Common myeloid progenitor, CD34-positive (primary cell): ENCODE data around the gene PTPN3.
"Not testable (repeated sequence)": the region's sequence is repeated elsewhere in the genome, so short reads cannot be mapped to it uniquely, and the experiment has no call there.

Experiments used
- CTCF ChIA-PET: fragments of 350-600 bp; sonication (Branson Sonifier 250); formaldehyde crosslinking; loops from one replicate; lab custom pipeline; 2021; ENCODE audit warnings: antibody characterized with exemption; lab: Charles Lee
- POLR2A ChIA-PET: fragments of 350-600 bp; sonication (Branson Sonifier 250); formaldehyde crosslinking; loops from one replicate; lab custom pipeline; 2021; ENCODE audit warnings: antibody characterized with exemption; lab: Charles Lee
- DNase-seq, 3 donors: peaks; one replicate each; pipeline versions ENCODE4 v3.0.0 to v3.0.0-alpha.2; 2013
- H3K27ac ChIP-seq, 2 experiments: 1 replicate in 1 of 2; 2 replicates in 1 of 2; pipeline ENCODE4 v1.7.0; 2013; ENCODE audit warnings: inconsistent platforms in 2 of 2, low read length in 2 of 2, mild to moderate bottlenecking in 2 of 2, low read depth in 1 of 2, moderate library complexity in 1 of 2; ENCODE audit not compliant: severe bottlenecking in 2 of 2, insufficient read depth in 1 of 2, poor library complexity in 1 of 2
- H3K27me3 ChIP-seq, 5 experiments: replicated peaks in 2 of 5; 1 replicate in 3 of 5; 2 replicates in 2 of 5; pipeline versions ENCODE4 v1.6.1 to v1.7.0; 2013; ENCODE audit warnings: low read length in 4 of 5, mild to moderate bottlenecking in 2 of 5, moderate library complexity in 2 of 5, inconsistent platforms in 1 of 5; ENCODE audit not compliant: insufficient read depth in 5 of 5, control insufficient read depth in 4 of 5
- H3K36me3 ChIP-seq, 4 experiments: 1 replicate in 2 of 4; 2 replicates in 2 of 4; pipeline versions ENCODE4 v1.6.1 to v1.7.0; 2013; ENCODE audit warnings: low read length in 3 of 4, control low read depth in 1 of 4, mild to moderate bottlenecking in 1 of 4; ENCODE audit not compliant: control insufficient read depth in 4 of 4, insufficient read depth in 4 of 4
- H3K4me1 ChIP-seq, 4 experiments: 1 replicate in 3 of 4; 2 replicates in 1 of 4; pipeline versions ENCODE4 v1.6.1 to v1.7.1; 2013; ENCODE audit warnings: low read length in 3 of 4, mild to moderate bottlenecking in 3 of 4, control low read depth in 1 of 4, inconsistent platforms in 1 of 4, moderate library complexity in 1 of 4; ENCODE audit not compliant: control insufficient read depth in 4 of 4, insufficient read depth in 4 of 4; ENCODE audit errors: control extremely low read depth in 1 of 4
- H3K4me3 ChIP-seq, 7 experiments: 1 replicate in 4 of 7; 2 replicates in 3 of 7; pipeline versions ENCODE4 v1.5.1 to v1.7.0; 2013; ENCODE audit warnings: mild to moderate bottlenecking in 7 of 7, low read length in 6 of 7, moderate library complexity in 6 of 7, inconsistent platforms in 2 of 7, low read depth in 2 of 7, control low read depth in 1 of 7; ENCODE audit not compliant: insufficient read depth in 4 of 7, control insufficient read depth in 1 of 7; ENCODE audit errors: extremely low read depth in 1 of 7
- H3K9me3 ChIP-seq, 5 experiments: 1 replicate in 4 of 5; 2 replicates in 1 of 5; pipeline versions ENCODE4 v1.6.1 to v1.7.1; 2013; ENCODE audit warnings: low read length in 4 of 5, mild to moderate bottlenecking in 2 of 5, inconsistent platforms in 1 of 5, low read depth in 1 of 5, moderate library complexity in 1 of 5; ENCODE audit not compliant: control insufficient read depth in 4 of 5, insufficient read depth in 2 of 5; ENCODE audit errors: control extremely low read depth in 1 of 5
- WGBS: methylation state at CpG from one replicate; pipeline ENCODE4 v1.1.5; 2013; ENCODE audit not compliant: insufficient coverage; 5-methylcytosine and 5-hydroxymethylcytosine counted together

PTPN3 gene

DNA sequence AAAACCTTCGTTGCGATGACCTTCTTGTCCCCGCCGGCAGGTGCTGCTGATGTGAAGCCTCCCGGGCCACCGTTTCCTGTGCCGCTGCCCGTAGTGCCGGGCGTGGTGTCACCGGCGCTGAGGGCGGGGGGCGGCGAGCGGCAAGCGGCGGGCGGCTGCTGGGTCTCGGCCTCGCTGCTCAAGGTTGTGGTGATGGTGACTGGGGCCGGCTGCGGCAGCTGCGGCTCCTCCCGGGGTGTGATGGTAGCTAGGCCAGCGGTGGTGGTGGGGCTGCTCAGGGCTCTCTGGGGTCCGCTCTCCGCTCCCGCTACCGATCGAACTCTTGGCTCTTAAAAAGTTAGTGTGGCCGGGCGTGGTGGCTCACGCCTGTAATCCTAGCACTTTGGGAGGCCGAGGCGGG lies 36.0 kb upstream of the PTPN3 start:
- H3K27ac ChIP-seq: no peak overlapping the region
- no peaks in the 10 kb centered on the region for H3K4me1 ChIP-seq
- H3K4me3 ChIP-seq: no peak overlapping the region
- ChIA-PET POLR2A (no interaction called here), CTCF (no interaction called here)
- H3K27me3 ChIP-seq: peaks cover 0 to 53% (median 16%) of the 10 kb centered on the region in 5 experiments
- WGBS: 88% methylated on average over 24 of the region's 36 CpGs
- H3K36me3 ChIP-seq: no peaks in the 10 kb centered on the region
- no peak for DNase-seq
- H3K9me3 ChIP-seq: peaks cover 0 to 4% (median 0%) of the 10 kb centered on the region in 5 experiments

DNA sequence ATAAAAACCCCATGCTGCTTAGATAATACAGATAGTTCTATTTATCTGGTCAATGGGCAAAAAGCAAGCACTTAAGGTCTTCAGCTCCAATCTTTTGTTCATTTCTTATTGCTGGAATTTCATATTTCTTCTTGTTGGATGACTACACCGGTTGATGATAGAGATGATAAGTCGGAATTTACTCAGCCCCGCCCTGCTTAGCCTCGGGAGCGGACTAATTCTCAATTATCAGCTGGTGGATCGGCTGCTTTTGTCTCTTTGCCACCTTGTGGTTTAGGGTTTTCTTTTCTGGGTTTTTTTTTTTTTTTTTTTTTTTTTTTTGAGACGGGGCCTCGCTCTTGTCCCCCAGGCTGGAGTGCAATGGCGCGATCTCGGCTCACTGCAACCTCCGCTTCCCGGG lies 34.5 kb upstream of the PTPN3 start:
- H3K27ac ChIP-seq, POLR2A ChIA-PET, CTCF ChIA-PET: not testable (repeated sequence)

DNA sequence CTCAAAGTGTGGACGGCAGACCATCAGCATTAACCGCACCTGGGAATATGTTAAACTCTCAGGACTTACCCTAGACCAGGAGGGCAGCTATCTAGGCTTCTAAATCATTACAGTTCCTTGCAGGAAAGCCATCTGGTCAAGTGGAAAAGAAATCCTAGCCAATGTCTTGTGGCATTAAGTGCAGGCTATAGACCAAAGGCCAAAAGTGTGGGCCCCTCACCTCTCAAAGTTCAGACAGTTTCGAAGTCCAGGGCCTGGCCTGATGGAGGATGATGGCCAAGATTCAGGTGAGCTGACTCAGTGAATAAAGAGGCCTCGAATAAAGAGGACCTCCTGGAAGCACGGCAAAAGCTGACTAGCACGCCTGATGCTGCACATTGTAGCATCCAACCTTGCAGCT lies 24.0 kb upstream of the PTPN3 start:
- ChIA-PET POLR2A (no interaction called here), CTCF (no interaction called here)
- peaks cover 0 to 77% (median 11%) of the 10 kb centered on the region in 5 experiments for H3K27me3 ChIP-seq
- no peak overlapping the region for H3K27ac ChIP-seq
- no peaks in the 10 kb centered on the region for H3K9me3 ChIP-seq
- H3K36me3 ChIP-seq: no peaks in the 10 kb centered on the region
- DNase-seq: no peak
- H3K4me1 ChIP-seq: no peaks in the 10 kb centered on the region
- no peak overlapping the region for H3K4me3 ChIP-seq
- 92% methylated on average over 3 of the region's 6 CpGs for WGBS

More for the DNA sequence above, 34.5 kb upstream of the PTPN3 start:
- DNase-seq, H3K36me3 ChIP-seq, H3K4me3 ChIP-seq, H3K4me1 ChIP-seq, H3K9me3 ChIP-seq: not testable (repeated sequence)
- WGBS: no CpG with 5 or more reads among the region's 13 CpGs
- H3K27me3 ChIP-seq: peaks cover 0 to 57% (median 21%) of the 10 kb centered on the region in 5 experiments

DNA sequence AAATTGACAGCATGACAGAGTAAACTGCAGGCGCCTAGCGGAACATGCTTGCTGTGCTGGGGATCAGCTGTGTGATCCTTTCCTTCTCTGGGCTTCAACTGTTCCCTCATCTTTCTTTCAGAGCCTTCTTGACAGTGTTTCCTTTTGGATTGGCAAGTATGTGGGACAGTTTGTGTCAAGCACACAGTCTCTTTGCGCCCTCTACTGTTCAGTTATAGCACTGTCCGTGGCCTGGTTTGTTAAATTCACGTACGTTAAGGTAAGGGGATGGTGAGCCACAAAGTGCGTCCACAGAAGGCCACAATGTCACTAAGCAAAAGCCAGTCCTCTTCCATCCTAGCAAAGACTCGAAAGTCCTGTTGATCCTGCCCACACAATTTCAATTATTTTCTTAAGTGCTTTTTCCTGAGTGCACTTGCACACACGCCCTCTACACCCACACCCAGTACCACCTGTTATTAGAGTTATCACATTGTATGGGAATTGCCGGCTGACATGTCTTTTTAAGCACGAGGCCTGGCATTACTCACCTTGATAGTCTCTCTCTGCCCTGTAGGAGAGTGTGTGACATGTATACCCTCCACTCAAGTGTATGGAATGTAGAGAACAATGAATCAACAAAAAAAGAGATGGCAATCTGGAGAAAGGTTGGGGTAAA lies 22.5 kb upstream of the PTPN3 start:
- CTCF ChIA-PET: interaction anchor here (0.8 to 1.2 kb wide), 2 partner anchors 80 to 100 kb away, joined by 3 read pairs; no protein-coding TSS in a partner anchor
- peaks cover 0 to 84% (median 20%) of the 10 kb centered on the region in 5 experiments for H3K27me3 ChIP-seq

DNA sequence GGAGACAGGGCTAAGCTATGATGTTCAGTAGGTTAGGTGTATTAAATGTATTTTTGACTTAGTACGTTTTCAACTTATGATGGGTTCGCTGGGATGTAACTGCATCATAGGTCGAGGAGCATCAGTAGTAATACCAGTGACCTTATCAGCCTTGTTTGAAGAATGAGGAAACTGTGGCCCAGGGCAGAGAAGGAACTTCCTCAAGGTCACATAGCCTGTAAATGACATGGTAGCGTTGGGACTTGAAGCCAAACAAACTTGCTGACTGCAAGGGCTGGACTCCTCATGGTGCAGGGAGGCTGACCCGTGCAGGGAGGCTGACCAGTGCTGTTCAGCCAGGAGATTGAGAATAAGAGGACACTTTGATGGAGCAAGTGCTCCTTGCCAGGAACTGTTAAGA lies 21.3 kb upstream of the PTPN3 start:
- Histone ChIP-seq H3K36me3 (no peaks in the 10 kb centered on the region), H3K4me3 (no peak overlapping the region), H3K4me1 (no peaks in the 10 kb centered on the region), H3K27me3 (peaks cover 2 to 84% (median 26%) of the 10 kb centered on the region in 5 experiments), H3K27ac (no peak overlapping the region), H3K9me3 (no peaks in the 10 kb centered on the region)
- POLR2A ChIA-PET: no interaction called here
- CTCF ChIA-PET: interaction anchor here (1.2 kb wide), 1 partner anchor 102 kb away, joined by 3 read pairs; no protein-coding TSS in a partner anchor
- WGBS: 48% methylated on average over 5 of the region's 5 CpGs
- DNase-seq: peak in 2 of 3 donors; percentile 38 to 43

More for the DNA sequence above, 22.5 kb upstream of the PTPN3 start:
- no peaks in the 10 kb centered on the region for H3K36me3 ChIP-seq
- POLR2A ChIA-PET: interaction anchor here (0.7 kb wide), 1 partner anchor 75 kb away, joined by 3 read pairs; no protein-coding TSS in a partner anchor
- no peak overlapping the region for H3K4me3 ChIP-seq
- no peaks in the 10 kb centered on the region for H3K9me3 ChIP-seq
- H3K27ac ChIP-seq: no peak overlapping the region
- 22% methylated on average over 8 of the region's 11 CpGs for WGBS
- peak; percentile 47 to 73 (median 65) for DNase-seq
- no peaks in the 10 kb centered on the region for H3K4me1 ChIP-seq

DNA sequence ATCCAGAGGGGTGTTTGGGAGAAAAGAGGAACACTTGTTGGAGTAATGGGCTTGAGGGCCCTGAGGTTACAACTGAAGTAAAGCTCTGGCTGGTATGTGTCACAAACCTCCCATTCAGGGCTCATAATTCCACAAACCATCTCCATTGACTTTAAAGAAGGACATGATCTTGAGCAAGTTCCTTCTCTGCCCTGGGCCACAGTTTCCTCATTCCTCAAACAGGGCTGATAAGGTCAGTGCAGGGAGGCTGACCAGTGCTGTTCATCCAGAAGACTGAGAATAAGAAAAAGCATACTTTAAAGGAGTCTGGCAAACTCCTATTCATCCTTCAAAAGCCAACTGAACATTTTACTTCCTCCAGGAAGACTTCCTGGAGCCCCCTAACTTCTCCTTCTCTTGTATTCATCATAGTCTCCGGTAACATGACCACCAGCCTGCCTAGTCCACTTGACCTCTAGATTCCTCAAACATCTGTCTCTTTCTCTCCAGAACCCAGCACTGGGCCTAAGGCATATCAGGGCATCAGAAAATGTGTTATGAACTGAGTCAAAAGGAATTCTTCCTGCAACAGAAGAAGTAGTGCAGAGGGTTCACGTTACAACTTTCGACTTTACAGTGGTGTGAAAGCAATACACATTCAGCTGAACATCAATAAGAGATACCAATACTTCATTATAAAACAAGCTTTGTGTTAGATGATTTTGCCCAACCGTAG lies 20.7 kb upstream of the PTPN3 start:
- H3K4me1 ChIP-seq: no peaks in the 10 kb centered on the region
- H3K27me3 ChIP-seq: peaks cover 2 to 83% (median 28%) of the 10 kb centered on the region in 5 experiments
- H3K27ac ChIP-seq: no peak overlapping the region
- no peaks in the 10 kb centered on the region for H3K36me3 ChIP-seq
- H3K4me3 ChIP-seq: no peak overlapping the region
- H3K9me3 ChIP-seq: no peaks in the 10 kb centered on the region
- ChIA-PET POLR2A (no interaction called here), CTCF (no interaction called here)
- WGBS: 93% methylated on average over 3 of the region's 4 CpGs
- no peak for DNase-seq

DNA sequence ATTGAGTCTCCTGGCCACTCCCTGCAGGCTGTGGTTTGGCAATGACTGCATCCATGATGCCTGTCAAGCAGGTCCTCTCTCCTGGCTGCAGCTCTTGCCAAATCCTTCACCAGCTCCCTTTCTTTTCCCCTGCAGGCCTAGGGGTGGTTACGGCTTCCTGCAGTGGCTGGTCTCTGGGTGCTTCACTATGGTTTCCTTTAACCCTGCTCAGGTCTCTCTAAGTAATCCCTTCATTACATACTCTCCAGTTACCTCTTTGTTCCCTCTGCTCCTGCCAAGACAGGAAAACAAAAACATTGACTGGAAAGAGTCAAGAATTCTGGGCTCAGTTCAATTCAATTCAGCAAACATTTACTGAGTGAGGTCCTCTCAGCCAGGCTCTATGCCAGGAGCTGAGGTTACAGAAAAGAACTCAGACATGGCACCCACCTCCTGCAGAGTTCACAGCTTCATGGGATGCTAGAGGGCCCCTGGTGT lies 19.8 kb upstream of the PTPN3 start:
- no peak overlapping the region for H3K27ac ChIP-seq
- no peak overlapping the region for H3K4me3 ChIP-seq
- H3K4me1 ChIP-seq: no peaks in the 10 kb centered on the region
- WGBS: 100% methylated on average over 1 of the region's 1 CpG
- DNase-seq: no peak
- ChIA-PET CTCF (no interaction called here), POLR2A (interaction anchor here (0.7 kb wide), 1 partner anchor 494 kb away, joined by 3 read pairs; no protein-coding TSS in a partner anchor)
- H3K9me3 ChIP-seq: no peaks in the 10 kb centered on the region
- H3K27me3 ChIP-seq: peaks cover 2 to 82% (median 31%) of the 10 kb centered on the region in 5 experiments
- no peaks in the 10 kb centered on the region for H3K36me3 ChIP-seq
